HG03457 (cell line): Measurements from ENCODE around the gene SMG6.
"Not testable (repeated sequence)": the region's sequence is repeated elsewhere in the genome, so short reads cannot be mapped to it uniquely, and the experiment has no call there.

Experiments used
- ATAC-seq: cut with Tn5 transposase; IDR thresholded peaks from one replicate; pipeline ENCODE4 v1.9.1; 2021; ENCODE audit warnings: moderate number of reproducible peaks; ENCODE audit not compliant: unreplicated experiment

SMG6 gene

DNA sequence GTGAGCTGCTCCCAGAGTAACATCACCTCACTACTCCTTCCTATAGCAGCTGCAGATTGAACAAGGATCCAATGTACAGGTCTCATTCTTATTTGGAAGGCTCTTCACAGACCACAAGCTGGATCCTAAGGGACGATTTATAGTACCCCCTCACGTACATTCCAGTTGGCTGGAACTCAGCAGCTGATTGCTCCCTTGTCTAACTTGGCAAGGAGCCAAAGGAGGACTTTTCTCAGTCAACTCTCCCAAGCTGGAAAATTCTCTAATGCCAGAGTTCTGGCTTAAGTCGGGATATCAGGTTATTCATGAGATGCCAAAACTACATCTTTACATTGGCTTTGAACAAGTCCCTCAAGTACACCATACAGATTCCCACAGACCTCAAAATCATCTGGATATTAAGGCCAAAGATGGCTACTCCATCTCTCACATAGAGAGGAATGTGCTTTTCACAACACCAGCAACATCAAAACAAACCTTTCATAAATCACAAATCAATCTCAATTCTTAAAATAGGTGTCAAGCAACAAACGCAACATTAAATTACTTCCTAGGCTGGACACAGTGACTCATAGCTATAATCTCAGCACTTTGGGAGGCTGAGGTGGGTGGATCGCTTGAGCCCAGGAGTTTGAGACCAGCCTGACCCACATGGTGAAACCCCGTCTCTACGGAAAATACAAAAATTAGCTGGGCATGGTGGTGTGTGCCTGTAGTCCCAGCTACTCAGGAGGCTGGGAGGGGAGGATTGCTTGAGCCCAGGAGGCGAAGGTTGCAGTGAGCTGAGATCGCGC, 39.3 kb downstream of the SMG6 start:
- ATAC-seq: no peak

GRCh38 chr17:2263183-2264066, 40.2 kb downstream of the SMG6 start:
- ATAC-seq: no peak

DNA sequence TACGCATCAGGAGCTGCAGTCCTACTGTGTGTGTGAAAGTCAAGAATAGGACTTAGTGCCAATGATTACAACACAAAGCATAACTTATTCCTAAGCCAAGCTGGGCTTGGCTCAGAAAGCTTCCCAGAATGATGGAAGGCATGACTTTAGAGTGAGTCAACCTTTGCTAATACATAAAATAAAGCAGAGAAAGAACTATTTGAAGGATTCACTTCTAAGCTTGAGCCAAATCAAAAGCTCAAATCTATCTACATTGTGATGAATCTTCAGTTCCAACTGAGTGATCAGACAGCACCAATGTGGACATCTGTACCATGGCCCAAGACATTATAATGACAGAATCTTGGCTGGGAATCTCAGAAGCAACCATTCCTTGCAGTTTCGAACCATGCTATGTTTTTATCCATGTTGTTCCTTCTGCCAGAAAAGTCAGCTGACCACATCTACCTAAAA, 41.4 kb downstream of the SMG6 start:
- no peak for ATAC-seq

DNA sequence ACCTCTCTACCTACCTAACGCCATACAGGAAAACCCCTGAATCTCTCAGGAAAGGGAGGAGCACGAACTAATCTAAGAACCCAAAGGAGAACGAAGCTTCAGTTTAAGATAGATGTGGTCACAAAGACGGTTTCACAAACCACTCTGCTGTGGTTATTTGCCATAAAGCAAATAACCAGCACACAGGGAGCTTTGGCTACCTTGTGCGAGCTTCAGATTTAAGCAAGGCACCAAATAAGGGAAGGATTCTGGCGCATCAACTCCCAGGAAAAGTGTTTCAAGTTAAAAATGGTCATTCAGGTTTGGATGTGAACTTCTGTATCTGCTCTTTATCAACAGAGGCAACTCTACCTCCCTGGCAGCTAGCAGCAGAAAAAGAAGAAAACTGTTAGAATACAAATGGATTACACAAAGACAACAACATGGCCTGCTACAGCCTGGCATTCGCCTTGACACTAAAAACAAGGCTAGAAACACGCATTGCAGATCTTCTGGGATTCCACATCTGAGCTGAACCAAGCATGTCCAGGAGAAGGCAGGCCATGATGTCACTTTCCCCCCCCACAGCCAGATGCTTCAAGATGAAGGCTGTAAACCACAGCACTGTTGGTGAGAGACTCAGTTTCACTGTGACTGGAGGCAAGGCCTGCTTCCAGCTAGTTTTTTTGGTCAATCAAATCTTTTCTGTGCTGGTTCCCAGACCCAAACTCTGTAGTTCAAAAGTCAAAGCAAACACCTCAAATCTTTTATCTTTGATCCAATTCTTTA, 43.6 kb downstream of the SMG6 start:
- ATAC-seq: no peak

DNA sequence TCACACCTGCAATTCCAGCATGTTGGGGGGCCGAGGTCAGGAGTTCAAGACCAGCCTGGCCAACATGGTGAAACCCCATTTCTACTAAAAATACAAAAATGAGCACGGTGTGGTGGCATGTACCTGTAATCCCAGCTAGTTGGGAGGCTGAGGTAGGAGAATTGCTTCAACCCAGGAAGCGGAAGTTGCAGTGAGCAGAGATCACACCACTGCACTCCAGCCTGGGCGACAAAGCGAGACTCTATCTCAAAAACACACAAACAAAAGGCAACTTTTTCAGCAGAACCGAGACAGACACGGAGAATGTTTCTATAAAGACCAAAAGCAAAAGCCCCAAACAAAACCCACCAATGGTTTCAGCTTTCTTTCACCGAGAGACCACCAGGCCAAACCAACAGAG, 44.8 kb downstream of the SMG6 start:
- not testable (repeated sequence) for ATAC-seq

DNA sequence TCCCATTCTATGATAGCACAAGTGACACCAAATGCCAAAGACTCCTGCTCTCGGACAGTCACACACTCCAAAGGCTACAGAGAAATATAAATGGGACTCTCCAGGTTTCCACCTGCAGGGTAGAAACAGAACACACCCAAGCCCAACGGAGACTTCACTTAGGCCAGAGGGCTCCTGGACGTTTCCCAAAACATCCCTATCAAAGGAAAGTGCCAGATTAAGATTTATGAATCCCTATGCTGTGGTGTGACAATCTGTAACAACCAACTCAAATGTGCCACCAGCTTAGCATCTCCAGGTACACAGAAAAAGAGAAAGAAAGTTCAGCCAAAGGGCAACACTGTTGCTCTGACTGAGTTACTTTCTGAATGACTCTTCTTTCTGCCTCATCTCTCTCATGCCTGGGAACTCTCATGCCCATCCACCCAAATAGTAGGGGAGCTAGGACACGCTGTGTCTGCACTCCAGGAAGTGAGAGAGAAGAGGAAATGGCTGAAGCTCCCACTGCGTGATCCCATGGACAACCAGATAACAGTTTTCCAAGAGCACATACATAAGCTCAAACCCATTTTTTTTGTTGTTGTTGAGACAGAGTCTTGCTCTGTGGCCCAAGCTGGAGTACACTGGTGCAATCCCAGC, 49.7 kb downstream of the SMG6 start:
- ATAC-seq: peak; percentile 71

- no peak for ATAC-seq
These were observed 50.2 kb downstream of the SMG6 start for GRCh38 chr17:2253362-2253761.

DNA sequence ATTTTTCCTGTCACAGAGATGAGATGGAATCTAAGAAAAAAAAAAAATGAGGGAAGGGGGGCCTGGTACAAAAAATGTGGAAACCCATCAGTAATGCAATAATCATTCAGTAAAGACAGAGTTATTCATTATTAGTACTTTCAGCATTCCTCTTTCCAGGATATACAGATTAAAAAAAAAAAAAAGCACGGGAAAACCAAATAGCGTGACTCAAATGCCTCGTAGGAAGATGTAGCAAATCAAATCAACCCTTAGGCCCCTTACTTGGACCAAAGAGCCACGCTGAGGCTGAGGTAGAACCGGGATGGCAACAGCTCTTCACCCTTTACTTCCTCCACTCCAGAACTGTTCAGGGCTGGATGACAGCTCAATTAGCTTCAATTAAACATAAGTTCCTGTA, 52.5 kb downstream of the SMG6 start:
- no peak for ATAC-seq

GRCh38 chr17:2250140-2251095, 53.2 kb downstream of the SMG6 start:
- no peak for ATAC-seq

GRCh38 chr17:2247005-2247404, 56.6 kb downstream of the SMG6 start:
- ATAC-seq: no peak

GRCh38 chr17:2244545-2245525, 58.8 kb downstream of the SMG6 start:
- ATAC-seq: peak; percentile 57

DNA sequence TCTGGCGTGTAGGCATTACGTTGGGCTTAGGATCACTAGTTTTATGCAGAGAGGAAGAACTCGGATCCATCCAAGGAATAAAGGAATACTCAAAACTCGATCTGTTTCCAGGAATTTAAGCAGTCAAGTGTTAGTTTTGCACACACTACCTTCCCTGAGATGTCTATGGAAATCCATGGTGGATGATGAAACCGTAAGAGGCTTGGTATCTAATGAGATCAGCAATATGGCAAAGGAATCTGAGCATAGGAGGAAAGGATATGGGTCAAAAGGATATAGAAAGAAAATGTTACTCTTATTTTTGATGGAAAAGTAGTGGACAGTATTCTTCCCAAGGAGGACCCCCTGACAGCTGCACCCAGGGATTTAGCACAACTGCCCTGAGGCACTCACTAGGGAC, 59.6 kb downstream of the SMG6 start:
- no peak for ATAC-seq

- ATAC-seq: no peak
These were observed 61.8 kb downstream of the SMG6 start for GRCh38 chr17:2241823-2242222.

GRCh38 chr17:2240541-2240940, 63.0 kb downstream of the SMG6 start:
- no peak for ATAC-seq

GRCh38 chr17:2239882-2240430, 63.6 kb downstream of the SMG6 start:
- ATAC-seq: no peak

GRCh38 chr17:2239170-2239551, 64.4 kb downstream of the SMG6 start:
- no peak for ATAC-seq

DNA sequence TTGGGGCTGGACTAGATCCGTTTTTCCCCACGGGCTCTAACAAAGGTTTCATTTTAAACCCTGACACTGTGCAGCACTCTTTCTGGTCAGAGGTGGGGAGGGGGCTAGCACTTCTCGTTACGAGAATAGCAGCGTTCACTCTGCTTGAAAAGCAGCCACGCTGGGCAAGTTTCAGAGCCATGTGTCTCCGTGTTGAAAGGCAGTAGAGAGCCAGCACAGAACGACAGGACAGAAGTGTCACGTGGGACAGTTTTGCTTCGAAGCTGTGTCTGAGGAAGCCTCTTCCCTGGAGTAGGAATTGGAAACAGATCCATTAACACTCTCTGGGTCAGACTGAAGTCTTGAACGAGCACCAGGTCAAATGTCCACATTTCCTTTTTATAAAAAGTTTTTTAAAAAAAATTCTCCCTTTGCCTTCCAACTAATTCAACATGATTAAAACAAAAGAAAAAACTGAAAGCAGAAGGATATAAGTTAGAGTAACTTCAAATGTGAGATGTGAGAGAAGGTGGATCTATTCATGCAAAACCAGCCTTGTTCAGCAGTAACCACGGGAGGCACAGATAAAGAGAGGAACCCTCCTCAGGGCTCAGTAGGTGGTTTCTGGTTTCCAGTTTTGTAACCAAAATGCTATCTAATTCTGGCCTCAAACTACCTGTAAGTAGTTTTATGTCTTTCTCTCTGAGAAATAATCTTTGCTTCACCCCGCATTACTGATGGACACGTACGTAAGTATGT, 65.0 kb downstream of the SMG6 start:
- ATAC-seq: no peak

DNA sequence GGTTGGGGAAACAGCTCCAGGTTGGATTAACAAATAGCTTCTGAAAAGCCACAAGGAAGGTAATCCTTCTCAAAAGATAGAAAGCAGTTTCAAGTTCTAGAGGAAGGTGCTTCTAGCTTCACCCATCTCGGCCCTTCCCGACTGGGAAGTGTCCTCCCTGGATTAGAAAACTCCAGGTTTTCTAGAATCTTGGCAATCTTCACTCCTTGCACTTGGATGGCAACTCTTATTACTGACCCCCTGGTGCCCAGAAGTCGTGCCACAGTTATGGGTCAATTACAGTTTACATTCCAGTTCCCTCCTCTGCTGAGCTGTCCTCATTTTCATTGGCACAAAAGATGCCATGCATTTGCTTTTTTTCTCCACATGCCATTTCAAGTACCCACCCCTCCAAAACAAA, 65.6 kb downstream of the SMG6 start:
- ATAC-seq: no peak
